ENCODE results near the gene DENND1A.

The DENND1A gene

GRCh38 chr9:123530244-123530643 lies 399.7 kb downstream of the DENND1A start:
- no peak for DNase-seq (ENCODE audit: low read depth)
- H3K4me3 ChIP-seq (ENCODE audit: low read length), result no peak overlapping the region
- no peak for TF ChIP-seq CTCF (conservative IDR thresholded peaks at IDR 0.05; ENCODE audit: low read depth, low read length)

- TF ChIP-seq CTCF (conservative IDR thresholded peaks at IDR 0.05; ENCODE audit: low read depth, low read length), result no peak
- DNase-seq (ENCODE audit: low read depth), result no peak
- H3K4me3 ChIP-seq (ENCODE audit: low read length), result no peak overlapping the region
These were observed 401.4 kb downstream of the DENND1A start for GRCh38 chr9:123528501-123528900.

- H3K4me3 ChIP-seq (ENCODE audit: low read length), result no peak overlapping the region
- DNase-seq (ENCODE audit: low read depth), result no peak
- no peak for TF ChIP-seq CTCF (conservative IDR thresholded peaks at IDR 0.05; ENCODE audit: low read depth, low read length)
These were observed 401.9 kb downstream of the DENND1A start for GRCh38 chr9:123527981-123528380.

DNA sequence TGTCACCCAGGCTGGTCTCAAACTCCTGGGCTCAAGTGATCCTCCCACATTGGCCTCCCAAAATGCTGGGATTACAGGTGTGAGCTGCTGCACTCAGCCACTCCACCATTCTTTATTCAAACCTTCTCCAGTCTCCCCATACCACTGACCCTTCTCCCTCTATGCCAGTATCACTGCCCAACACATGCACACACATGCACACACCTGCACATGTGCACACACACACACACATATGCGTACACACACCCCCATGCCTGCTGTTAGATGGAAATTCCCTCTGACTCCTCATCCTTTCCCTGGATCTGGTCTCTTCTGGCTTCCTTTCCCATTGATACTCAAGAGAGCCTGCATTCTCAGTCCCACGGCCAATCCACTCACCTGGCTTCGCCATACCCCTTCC lies 404.0 kb downstream of the DENND1A start:
- no peak for TF ChIP-seq CTCF (conservative IDR thresholded peaks at IDR 0.05; ENCODE audit: low read depth, low read length)
- DNase-seq (ENCODE audit: low read depth), result no peak
- H3K4me3 ChIP-seq (ENCODE audit: low read length), result no peak overlapping the region

- H3K4me3 ChIP-seq (ENCODE audit: low read length), result no peak overlapping the region
- TF ChIP-seq CTCF (conservative IDR thresholded peaks at IDR 0.05; ENCODE audit: low read depth, low read length), result no peak
- no peak for DNase-seq (ENCODE audit: low read depth)
These were observed 404.5 kb downstream of the DENND1A start for GRCh38 chr9:123525424-123525823.

DNA sequence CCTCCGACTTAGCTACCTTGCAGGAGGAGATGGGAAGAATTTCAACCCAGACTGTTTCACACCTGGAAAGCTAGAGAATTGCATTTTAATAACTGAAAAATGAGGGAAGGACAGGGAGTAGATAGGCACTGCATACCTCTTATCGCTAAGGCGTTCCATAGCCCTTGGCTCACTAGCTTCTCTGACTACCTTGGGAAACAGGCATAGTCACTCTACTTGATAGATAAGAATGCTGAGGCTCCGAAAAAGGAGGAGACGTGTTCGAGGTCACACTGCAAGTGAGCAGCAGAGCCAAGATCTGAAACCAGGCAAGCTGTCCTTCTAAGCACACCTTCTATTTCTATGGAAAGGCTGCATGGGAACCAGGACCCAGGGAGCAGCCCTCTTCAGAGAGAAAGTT lies 405.1 kb downstream of the DENND1A start:
- DNase-seq (ENCODE audit: low read depth), result no peak
- no peak overlapping the region for H3K4me3 ChIP-seq (ENCODE audit: low read length)
- no peak for TF ChIP-seq CTCF (conservative IDR thresholded peaks at IDR 0.05; ENCODE audit: low read depth, low read length)

GRCh38 chr9:123523845-123524244 lies 406.1 kb downstream of the DENND1A start:
- no peak for DNase-seq (ENCODE audit: low read depth)
- H3K4me3 ChIP-seq (ENCODE audit: low read length), result no peak overlapping the region
- no peak for TF ChIP-seq CTCF (conservative IDR thresholded peaks at IDR 0.05; ENCODE audit: low read depth, low read length)

All from retinal pigment epithelial cell (primary cell).